ENCODE data around the gene LILRB5.
"Not testable (repeated sequence)": the region's sequence is repeated elsewhere in the genome, so short reads cannot be mapped to it uniquely, and the experiment has no call there.

The LILRB5 gene

DNA sequence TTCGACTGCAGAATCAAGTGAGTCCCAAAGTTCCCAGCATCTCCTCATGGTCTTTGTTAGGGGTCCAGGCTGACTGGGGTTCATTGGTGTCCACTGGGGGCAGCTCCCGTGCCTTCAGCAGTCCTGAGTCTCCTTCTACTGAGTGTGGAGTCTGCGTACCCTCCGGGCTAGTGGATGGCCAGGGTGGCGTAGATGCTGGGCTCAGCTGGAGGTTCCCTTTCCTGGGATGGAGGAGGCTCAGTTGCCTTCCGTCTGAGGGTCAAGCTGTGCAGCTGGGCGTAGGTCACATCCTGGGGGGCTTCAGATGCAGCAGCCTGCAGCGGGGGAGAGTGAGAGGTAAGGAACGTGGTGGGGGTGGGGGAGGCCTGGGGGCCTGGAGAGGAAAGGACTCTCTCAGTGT, 17.4 kb upstream of the LILRB5 start:
- not testable (repeated sequence) for DNase-seq

DNA sequence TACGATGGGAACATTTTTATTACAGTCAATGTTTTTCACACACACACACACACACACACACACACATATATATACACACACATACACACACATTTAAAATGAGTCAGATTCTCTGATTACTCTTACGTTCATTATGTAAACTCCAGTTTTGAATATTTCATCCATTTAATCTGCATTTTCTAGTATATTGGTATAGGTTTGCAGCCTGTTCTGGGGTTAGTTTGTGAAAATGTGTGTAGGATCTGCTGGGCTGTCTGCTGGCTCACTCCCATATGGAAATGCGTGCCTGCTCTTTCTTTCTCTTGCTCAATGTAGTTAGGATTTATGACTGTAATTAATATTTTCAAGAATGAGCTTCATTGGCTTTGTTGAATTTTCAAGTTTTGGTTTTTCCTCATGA, 16.7 kb upstream of the LILRB5 start:
- no peak for DNase-seq

DNA sequence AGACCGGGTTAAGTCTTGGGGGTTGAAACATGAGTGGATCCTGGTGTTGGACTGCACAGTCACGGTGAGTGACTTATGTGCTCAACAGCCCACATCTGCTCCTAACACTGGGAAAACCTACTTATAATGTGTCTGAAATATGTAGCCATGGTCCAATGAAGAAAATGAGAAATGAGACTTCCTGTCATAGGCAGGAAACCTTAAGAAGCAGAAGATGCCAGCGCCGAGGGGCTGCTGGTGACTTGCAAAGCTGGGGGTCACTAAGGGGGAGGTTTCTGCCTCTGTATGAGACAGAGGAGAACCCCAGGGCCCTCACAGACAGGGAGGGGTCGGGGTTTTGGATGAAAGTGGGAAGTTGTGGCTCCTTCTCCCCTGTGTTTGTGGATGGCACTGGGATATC, 15.1 kb upstream of the LILRB5 start:
- DNase-seq = not testable (repeated sequence)

- not testable (repeated sequence) for DNase-seq
Measured at GRCh38 chr19:54271587-54271986, 14.5 kb upstream of the LILRB5 start.

DNA sequence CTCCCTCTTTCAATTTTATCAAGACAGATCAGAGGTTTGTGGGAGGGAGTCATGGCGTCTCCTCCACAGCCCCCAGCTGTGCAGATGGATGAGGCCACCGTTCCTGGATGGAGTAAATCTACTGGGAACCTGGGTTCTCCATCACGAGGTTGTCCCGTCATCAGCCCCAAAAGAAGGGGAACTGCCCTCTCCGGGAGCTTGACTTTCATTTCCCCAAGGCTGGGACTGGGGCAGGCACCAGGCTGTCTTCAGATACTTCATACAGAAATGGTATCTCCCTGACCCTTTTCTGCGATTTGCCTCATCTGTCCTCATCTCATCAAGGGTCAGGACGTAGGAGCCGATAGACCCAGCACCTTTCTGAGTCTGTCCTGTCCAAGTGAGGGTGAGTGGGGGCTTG, 14.0 kb upstream of the LILRB5 start:
- DNase-seq = no peak

GRCh38 chr19:54268936-54269335, 11.9 kb upstream of the LILRB5 start:
- DNase-seq = no peak

DNA sequence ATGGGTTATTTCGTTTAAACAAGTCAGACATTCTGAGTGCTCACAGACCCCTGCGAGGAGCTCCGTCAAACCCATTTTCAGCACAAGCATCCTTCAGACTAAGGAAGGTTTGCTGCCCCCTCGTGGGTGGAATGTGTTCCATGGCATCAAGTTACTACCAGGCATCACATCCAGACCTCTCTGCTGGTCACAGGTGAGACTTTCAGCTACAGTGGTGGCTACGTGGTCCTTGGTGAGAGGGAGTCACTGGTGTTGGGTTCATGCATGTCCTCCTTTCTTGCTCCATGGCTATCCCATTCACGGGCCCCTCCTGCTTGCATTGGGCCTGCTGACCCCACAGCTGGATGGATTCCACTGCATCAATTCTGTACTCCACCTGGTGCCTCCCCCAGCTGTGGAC, 9.1 kb upstream of the LILRB5 start:
- peak; percentile 90 for DNase-seq

GRCh38 chr19:54262470-54262869, 5.4 kb upstream of the LILRB5 start:
- DNase-seq = no peak

GRCh38 chr19:54262066-54262465, 5.0 kb upstream of the LILRB5 start:
- DNase-seq = no peak

DNA sequence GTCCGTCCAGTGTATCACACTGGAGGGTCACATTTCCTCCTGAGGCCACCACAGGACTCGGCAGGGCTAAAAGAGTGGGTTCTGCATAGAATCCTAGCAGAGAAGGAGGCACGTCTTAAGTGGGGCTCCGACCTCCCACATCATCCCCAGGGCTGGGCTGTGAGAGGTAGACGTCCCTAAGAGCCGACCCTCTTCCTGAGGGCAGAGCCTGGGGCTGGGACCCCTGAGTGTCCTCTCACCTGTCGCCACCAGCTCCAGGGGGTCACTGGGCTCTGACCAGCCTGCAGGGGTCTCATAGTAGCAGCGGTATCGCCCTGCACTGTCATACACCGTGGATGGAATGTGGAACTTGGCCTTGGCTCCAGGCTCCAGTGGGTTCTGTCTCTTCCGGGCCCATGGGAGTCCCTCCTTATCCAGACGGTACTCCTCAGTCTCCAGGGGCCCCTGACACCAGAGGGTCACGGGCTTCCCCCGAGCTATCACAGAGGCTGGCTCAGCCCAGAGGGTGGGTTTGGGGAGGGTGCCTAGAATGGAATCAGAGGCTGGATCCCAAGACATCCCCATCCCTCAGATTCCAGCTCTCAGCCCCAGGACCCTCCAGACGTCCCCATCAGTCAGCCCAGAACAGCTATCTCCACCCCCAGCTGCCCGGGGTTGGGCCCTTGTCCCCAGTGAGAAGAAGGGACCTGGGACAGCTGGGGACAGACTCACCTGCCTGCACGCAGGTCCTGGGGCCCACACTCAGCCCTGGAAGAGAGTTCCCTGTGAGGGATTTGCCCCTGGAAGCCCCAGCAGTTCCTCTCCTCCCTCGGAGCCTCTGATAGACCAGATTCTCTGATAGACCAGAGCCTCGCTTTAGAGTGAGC, 590 bp downstream of the LILRB5 start:
- DNase-seq = no peak

DNA sequence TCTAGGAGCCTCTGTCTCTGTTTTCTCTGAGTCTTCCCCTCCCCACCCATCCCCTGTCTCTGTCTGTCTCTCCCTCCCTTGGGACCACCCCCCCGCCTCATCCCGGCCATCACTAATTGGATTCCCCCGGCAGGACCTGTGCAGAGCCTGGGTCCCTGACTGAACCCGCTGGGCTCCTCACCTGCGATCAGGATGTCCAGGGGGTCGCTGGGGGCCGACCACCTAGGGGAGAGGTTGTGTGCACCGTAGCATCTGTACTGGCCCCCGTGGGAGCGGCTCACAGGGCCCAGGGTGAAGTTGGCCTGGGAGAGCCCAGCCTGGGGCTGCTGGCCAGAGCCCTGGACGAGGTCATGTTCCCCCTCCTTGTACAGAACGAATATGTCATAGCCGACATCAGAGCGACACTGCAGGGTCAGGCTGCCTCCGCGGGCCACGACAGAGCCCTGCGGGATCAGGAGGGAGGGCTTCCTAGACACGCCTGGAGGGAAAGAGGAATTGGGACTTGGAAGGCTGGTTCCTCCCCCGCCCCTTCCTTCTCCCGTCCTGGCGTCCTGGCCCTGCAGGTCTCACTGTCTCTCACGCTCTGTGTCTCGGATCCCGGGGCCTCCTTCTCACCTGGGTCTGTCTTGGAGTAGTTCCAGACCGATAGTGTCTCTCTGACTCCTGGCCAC, 1.8 kb downstream of the LILRB5 start:
- DNase-seq = no peak

DNA sequence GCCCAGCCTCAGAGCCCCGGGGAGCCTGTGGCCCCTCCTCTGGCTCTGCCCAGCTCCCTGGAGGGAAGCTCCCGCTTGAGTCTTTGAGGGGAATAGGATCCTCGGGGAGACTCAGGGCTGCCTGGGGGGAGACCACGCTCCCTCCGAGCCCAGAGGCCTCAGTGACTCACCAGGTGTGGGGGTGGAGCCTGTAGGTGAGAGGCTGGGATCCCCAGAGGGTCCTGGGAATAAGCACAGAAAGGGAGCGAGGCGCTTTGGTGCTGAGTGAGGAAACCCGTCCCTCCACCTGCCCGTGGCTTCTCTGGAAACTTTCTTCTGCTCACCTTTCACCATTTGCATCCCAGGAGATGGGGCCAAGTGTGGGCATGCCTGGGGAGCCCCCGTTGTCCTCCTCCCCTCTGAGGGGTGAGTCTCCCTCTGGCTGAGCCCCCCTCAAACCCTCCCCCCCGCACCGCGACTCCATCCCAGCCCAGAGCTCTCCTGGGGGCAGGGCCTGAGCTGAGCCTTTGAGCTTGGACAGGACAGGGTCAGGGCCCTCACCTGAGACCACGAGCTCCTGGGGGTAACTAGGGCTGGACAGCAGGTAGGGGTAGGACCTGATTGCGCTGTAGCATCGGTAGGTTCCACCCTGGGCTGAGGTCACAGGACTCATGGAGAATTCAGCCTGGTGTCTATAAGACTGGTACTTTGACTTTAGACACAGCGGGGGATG, 2.7 kb downstream of the LILRB5 start:
- DNase-seq = no peak

GRCh38 chr19:54253331-54254194, 3.5 kb downstream of the LILRB5 start:
- no peak for DNase-seq

- DNase-seq = no peak
Measured at GRCh38 chr19:54252845-54253244, 4.2 kb downstream of the LILRB5 start.

DNA sequence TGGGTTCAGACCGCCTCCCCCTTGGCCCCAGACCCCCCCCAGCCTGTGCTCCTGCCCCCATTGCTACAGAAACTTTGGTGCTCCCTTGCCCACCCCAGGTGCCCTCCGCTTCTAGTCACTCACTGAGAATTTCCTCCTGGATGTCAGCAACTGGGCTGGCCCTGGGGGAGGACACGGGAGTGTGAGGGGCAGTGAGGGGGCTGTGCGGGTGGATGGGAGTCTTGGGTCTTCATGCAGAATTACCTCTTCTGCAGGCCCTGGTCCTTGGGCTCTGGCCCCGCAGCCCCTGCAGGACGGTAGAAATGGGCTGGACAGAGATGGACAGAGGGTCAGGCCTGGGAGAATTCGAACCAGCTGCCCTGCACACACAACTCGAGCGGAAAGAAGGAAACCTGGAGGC, 4.8 kb downstream of the LILRB5 start:
- DNase-seq = no peak

DNA sequence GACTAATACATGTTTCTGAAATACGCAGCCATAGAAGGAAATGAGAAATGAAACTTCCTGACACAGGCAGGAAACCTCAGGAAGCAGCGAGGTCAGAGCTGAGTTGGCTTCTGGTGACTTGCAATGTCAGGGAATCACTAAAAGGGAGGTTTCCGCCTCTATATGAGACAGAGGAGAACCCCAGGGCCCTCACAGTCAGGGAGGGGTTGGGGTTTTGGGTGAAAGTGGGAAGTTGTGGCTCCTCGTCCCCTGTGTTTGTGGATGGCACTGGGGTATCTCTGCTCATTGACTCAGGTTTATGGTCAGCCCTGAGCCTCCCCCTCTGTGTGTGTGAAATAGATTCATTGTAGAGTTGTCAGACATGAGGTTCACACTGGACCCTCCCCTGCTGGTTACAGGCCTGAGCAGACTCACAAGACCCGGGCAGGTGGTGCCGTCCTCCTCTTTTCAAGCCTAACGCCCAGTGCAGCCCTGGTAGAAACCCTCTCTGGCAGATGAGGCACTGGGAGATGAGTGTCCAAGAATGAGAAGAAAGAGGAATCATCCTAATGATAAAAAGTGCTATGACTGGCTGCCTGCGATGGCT, 9.0 kb downstream of the LILRB5 start:
- no peak for DNase-seq

DNA sequence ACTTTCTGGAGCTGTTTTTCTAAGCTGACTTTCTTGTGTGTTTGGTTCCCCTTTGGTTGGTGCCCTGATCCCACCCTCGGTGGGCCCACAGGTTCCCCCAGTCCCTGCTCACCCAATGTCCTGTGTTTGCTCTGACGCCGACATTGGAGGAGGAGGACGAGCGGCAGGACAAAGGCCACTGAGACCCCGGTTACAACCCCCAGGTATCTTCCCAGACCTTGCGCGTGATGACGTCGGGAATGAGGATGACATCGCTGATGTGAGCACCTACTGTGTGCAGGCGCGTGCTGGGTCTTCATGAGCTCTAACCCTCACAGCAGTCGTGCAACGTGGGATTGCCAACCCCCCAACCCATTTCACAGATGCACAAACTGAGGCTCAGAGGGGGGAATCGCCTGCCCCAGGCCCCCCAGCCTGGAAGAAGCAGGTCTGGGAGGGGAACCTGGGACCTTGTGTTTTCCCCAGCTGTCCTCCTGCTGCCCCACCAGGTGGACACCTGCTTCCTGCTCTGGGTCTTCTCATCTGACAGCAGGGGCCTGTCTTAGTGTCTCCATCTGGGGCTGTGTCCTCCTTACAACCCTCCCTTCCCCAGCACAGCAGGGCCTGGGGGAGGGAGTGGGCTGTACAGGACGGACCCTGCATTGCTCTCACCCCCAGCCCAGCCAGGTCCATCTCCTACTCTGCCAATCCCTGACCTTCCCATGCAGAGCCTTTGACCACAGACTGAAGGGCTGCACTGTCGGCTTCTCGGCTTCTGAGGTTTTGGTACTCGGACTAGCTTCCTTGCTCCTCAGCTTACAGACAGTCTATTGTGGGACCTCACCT, 9.8 kb downstream of the LILRB5 start:
- no peak for DNase-seq

DNA sequence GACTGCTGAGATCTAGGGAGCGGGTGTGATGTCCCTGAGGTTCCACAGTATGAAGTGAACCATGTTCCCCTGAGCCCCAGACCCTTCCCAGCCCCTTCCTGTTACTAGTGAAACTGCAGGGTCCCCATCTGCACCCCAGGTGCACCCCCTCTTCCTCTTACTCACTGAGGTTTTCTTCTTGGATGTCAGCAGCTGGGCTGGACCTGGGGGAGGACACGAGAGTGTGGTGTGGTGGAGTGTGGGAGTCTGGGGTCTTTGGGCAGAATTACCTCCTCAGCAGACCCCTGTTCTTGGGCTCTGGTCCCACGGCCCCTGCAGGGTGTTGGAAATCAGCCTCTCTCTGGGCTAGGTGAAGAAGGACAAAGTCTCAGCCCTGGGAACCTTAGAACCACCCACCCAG, 11.1 kb downstream of the LILRB5 start:
- DNase-seq = no peak

GRCh38 chr19:54243809-54244208, 13.3 kb downstream of the LILRB5 start:
- not testable (repeated sequence) for DNase-seq

DNA sequence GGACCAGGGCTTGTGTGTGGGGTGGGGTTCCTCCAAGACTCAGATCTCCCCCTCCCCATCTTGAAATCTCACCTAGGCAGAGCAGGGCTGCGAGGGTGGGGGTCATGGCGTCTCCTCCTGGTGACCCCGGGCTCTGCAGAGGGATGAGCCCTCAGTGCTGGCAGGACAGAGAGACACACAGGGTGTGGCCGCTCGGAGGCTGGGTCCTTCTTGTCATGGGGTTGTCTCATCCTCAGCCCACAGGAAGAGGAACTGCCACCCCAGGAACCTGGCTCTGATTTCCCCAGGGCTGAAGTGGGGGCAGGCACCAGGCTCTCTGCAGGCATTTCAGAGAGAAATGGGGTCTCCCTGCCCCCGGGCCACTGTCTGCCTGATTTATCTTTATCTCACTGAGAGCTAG, 14.4 kb downstream of the LILRB5 start, which contains the start of gene LILRA6:
Gene LILRA6, minus strand, starts transcription at position 145 of the 400 bp plus-strand sequence.
- DNase-seq = not testable (repeated sequence)

DNA sequence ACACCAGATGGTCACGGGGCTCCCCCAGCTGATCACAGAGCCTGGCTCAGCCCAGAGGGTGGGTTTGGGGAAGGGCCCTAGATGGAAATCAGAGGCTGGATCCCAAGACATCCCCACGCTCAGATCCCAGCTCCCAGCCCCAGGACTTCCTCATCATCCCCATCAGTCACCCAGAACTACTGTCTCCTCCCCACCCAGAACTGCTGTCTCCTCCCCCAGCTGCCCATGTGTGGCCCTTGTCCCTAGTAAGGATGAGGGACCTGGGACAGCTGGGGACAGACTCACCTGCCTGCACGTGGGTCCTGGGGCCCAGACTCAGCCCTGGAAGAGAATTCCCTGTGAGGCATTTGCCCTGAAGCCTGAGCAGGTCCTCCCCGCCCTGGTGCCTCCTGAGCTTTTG, 14.8 kb downstream of the LILRB5 start:
- DNase-seq = not testable (repeated sequence)

Data from eye (tissue), 1 donor.